PFSK-1 (cell line): ENCODE results near the gene VSNL1.

Source experiments
- FOXP2 ChIP-seq: optimal IDR thresholded peaks from 2 replicates; pipeline ENCODE3; 2011; ENCODE audit warnings: borderline replicate concordance, control low read depth, inconsistent platforms; ENCODE audit not compliant: insufficient read depth; ENCODE audit errors: extremely low read length, extremely low read depth
- POLR2AphosphoS5 ChIP-seq: IDR thresholded peaks from 2 replicates; pipeline ENCODE4 v1.6.1; 2012; ENCODE audit warnings: low read depth, mild to moderate bottlenecking, control low read depth, low read length, moderate library complexity
- REST ChIP-seq, 2 experiments: IDR thresholded peaks; 2 replicates each; pipeline versions ENCODE4 v1.6.1 to v1.8.0; 2011 to 2012; ENCODE audit warnings: low read depth in 2 of 2, low read length in 2 of 2, control low read depth in 1 of 2, inconsistent platforms in 1 of 2, mild to moderate bottlenecking in 1 of 2, moderate library complexity in 1 of 2; ENCODE audit not compliant: insufficient read depth in 1 of 2
- SIN3A ChIP-seq: IDR thresholded peaks from 2 replicates; pipeline ENCODE4 v1.6.1; 2012; ENCODE audit warnings: mild to moderate bottlenecking, low read length, moderate library complexity, borderline replicate concordance; ENCODE audit not compliant: insufficient read depth
- TAF1 ChIP-seq: IDR thresholded peaks from 2 replicates; pipeline ENCODE4 v1.6.1; 2012; ENCODE audit warnings: low read length, control low read depth, borderline replicate concordance; ENCODE audit not compliant: insufficient read depth

VSNL1 gene

GRCh38 chr2:17581831-17582230 lies 41.3 kb downstream of the VSNL1 start:
- TF ChIP-seq FOXP2 (no peak), REST (IDR thresholded peaks at IDR 0.05; ENCODE audit: insufficient read depth in 1 of 2, low read depth in 2 of 2, low read length in 2 of 2) (no peak), SIN3A (no peak), TAF1 (no peak), POLR2AphosphoS5 (no peak)

- TF ChIP-seq TAF1, result no peak
- no peak for TF ChIP-seq POLR2AphosphoS5
- TF ChIP-seq REST (IDR thresholded peaks at IDR 0.05; ENCODE audit: insufficient read depth in 1 of 2, low read depth in 2 of 2, low read length in 2 of 2), result no peak
- TF ChIP-seq FOXP2, result no peak
- no peak for TF ChIP-seq SIN3A
Measured at GRCh38 chr2:17583166-17583565, 42.7 kb downstream of the VSNL1 start.

- TF ChIP-seq TAF1 (no peak), REST (IDR thresholded peaks at IDR 0.05; ENCODE audit: insufficient read depth in 1 of 2, low read depth in 2 of 2, low read length in 2 of 2) (no peak), SIN3A (no peak), FOXP2 (no peak), POLR2AphosphoS5 (no peak)
Measured at GRCh38 chr2:17583646-17584045, 43.1 kb downstream of the VSNL1 start.

GRCh38 chr2:17584689-17585088 lies 44.2 kb downstream of the VSNL1 start:
- TF ChIP-seq POLR2AphosphoS5, result no peak
- no peak for TF ChIP-seq FOXP2
- no peak for TF ChIP-seq SIN3A
- no peak for TF ChIP-seq TAF1
- no peak for TF ChIP-seq REST (IDR thresholded peaks at IDR 0.05; ENCODE audit: insufficient read depth in 1 of 2, low read depth in 2 of 2, low read length in 2 of 2)

GRCh38 chr2:17587469-17587868 lies 47.0 kb downstream of the VSNL1 start:
- TF ChIP-seq SIN3A, result no peak
- TF ChIP-seq POLR2AphosphoS5, result no peak
- no peak for TF ChIP-seq REST (IDR thresholded peaks at IDR 0.05; ENCODE audit: insufficient read depth in 1 of 2, low read depth in 2 of 2, low read length in 2 of 2)
- TF ChIP-seq FOXP2, result no peak
- TF ChIP-seq TAF1, result no peak
